H1 (cell line): ENCODE measurements around the gene TEX2. TPM values are rescaled to one million over a fixed set of nuclear protein-coding genes. Genes with fewer than 3 reads are reported as not detected.

Experiments used
- ATF2 ChIP-seq: IDR thresholded peaks from 2 replicates; pipeline ENCODE4 v1.6.1; 2012; ENCODE audit warnings: low read length, inconsistent platforms
- PHF8 ChIP-seq: fragments of 200-600 bp; sonication (generic); conservative IDR thresholded peaks from 2 replicates; pipeline ENCODE4 v1.7.1; 2012; ENCODE audit warnings: low read depth, mild to moderate bottlenecking, inconsistent platforms, low read length, moderate library complexity
- POLR2AphosphoS5 ChIP-seq: IDR thresholded peaks from 2 replicates; pipeline ENCODE4 v1.6.1; 2011; ENCODE audit warnings: low read depth, low read length
- RXRA ChIP-seq: IDR thresholded peaks from 2 replicates; pipeline ENCODE4 v1.6.1; 2011; ENCODE audit warnings: low read depth, mild to moderate bottlenecking, low read length, moderate library complexity; ENCODE audit not compliant: insufficient read depth
- SIRT6 ChIP-seq: IDR thresholded peaks from one replicate; pipeline ENCODE4 v1.7.1; 2012; ENCODE audit warnings: low read length, inconsistent platforms
- TAF7 ChIP-seq: optimal IDR thresholded peaks from 2 replicates; pipeline ENCODE3; 2011; ENCODE audit warnings: low read depth, mild to moderate bottlenecking, inconsistent platforms, low read length, moderate library complexity, borderline replicate concordance
- TBP ChIP-seq: IDR thresholded peaks from 2 replicates; pipeline ENCODE4 v1.6.1; 2011; ENCODE audit warnings: low read depth, low read length, improper control_type of control experiment
- polyA plus RNA-seq, 7 experiments: library from polyadenylated mRNA; depleted of rRNA in 3 of 7; stranded (reverse) in 5 of 7; unstranded in 2 of 7; fragments of >200 nt in 5 of 7; fragments of 200-250 nt in 2 of 7; gene quantifications; 1 replicate in 5 of 7; 2 replicates in 1 of 7; 4 replicates in 1 of 7; pipeline versions ENCODE4 v1.2.1 to v1.2.3, GENCODE V29; 2011 to 2013; ENCODE audit warnings: missing spikeins in 2 of 7, mixed read lengths in 2 of 7
- total RNA-seq: library from RNA; stranded (reverse); fragmentation: NEBNext Ultra II Directional; extraction: Animal tissue kit (Norgen Biotek cat#: 25700); gene quantifications from 2 replicates; pipeline ENCODE4 v1.2.1, GENCODE V29; 2021
- TF ChIP-seq, protein P1 (sequence below): fragments of 300-600 bp; sonication (generic); IDR thresholded peaks from 2 replicates; pipeline ENCODE4 v1.7.1; 2012; ENCODE audit warnings: low read length, moderate library complexity, mild to moderate bottlenecking, inconsistent platforms; ENCODE audit not compliant: insufficient replicate concordance

TEX2 gene
- total and polyA plus RNA-seq, 2 of the 8 experiments (the other 6 are each of a cell fraction or from before 2014, with no cell fraction given), result 6.1 to 15.6 TPM

GRCh38 chr17:64219571-64219970, 43.5 kb downstream of the TEX2 start (continued):
- TF ChIP-seq, protein P1, sequence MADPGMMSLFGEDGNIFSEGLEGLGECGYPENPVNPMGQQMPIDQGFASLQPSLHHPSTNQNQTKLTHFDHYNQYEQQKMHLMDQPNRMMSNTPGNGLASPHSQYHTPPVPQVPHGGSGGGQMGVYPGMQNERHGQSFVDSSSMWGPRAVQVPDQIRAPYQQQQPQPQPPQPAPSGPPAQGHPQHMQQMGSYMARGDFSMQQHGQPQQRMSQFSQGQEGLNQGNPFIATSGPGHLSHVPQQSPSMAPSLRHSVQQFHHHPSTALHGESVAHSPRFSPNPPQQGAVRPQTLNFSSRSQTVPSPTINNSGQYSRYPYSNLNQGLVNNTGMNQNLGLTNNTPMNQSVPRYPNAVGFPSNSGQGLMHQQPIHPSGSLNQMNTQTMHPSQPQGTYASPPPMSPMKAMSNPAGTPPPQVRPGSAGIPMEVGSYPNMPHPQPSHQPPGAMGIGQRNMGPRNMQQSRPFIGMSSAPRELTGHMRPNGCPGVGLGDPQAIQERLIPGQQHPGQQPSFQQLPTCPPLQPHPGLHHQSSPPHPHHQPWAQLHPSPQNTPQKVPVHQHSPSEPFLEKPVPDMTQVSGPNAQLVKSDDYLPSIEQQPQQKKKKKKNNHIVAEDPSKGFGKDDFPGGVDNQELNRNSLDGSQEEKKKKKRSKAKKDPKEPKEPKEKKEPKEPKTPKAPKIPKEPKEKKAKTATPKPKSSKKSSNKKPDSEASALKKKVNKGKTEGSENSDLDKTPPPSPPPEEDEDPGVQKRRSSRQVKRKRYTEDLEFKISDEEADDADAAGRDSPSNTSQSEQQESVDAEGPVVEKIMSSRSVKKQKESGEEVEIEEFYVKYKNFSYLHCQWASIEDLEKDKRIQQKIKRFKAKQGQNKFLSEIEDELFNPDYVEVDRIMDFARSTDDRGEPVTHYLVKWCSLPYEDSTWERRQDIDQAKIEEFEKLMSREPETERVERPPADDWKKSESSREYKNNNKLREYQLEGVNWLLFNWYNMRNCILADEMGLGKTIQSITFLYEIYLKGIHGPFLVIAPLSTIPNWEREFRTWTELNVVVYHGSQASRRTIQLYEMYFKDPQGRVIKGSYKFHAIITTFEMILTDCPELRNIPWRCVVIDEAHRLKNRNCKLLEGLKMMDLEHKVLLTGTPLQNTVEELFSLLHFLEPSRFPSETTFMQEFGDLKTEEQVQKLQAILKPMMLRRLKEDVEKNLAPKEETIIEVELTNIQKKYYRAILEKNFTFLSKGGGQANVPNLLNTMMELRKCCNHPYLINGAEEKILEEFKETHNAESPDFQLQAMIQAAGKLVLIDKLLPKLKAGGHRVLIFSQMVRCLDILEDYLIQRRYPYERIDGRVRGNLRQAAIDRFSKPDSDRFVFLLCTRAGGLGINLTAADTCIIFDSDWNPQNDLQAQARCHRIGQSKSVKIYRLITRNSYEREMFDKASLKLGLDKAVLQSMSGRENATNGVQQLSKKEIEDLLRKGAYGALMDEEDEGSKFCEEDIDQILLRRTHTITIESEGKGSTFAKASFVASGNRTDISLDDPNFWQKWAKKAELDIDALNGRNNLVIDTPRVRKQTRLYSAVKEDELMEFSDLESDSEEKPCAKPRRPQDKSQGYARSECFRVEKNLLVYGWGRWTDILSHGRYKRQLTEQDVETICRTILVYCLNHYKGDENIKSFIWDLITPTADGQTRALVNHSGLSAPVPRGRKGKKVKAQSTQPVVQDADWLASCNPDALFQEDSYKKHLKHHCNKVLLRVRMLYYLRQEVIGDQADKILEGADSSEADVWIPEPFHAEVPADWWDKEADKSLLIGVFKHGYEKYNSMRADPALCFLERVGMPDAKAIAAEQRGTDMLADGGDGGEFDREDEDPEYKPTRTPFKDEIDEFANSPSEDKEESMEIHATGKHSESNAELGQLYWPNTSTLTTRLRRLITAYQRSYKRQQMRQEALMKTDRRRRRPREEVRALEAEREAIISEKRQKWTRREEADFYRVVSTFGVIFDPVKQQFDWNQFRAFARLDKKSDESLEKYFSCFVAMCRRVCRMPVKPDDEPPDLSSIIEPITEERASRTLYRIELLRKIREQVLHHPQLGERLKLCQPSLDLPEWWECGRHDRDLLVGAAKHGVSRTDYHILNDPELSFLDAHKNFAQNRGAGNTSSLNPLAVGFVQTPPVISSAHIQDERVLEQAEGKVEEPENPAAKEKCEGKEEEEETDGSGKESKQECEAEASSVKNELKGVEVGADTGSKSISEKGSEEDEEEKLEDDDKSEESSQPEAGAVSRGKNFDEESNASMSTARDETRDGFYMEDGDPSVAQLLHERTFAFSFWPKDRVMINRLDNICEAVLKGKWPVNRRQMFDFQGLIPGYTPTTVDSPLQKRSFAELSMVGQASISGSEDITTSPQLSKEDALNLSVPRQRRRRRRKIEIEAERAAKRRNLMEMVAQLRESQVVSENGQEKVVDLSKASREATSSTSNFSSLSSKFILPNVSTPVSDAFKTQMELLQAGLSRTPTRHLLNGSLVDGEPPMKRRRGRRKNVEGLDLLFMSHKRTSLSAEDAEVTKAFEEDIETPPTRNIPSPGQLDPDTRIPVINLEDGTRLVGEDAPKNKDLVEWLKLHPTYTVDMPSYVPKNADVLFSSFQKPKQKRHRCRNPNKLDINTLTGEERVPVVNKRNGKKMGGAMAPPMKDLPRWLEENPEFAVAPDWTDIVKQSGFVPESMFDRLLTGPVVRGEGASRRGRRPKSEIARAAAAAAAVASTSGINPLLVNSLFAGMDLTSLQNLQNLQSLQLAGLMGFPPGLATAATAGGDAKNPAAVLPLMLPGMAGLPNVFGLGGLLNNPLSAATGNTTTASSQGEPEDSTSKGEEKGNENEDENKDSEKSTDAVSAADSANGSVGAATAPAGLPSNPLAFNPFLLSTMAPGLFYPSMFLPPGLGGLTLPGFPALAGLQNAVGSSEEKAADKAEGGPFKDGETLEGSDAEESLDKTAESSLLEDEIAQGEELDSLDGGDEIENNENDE, result no peak
- TF ChIP-seq TAF7 (no peak), POLR2AphosphoS5 (no peak), PHF8 (no peak), SIRT6 (no peak), ATF2 (no peak), TBP (no peak), RXRA (no peak)
